Activated CD8-positive, alpha-beta memory T cell treated with anti-CD3 and anti-CD28 coated beads, Interleukin-2, amount 50 U/mL, for 4 hours (primary cell): ENCODE results near the gene RYR3.

ENCODE experiments used
- DNase-seq: peaks from one replicate; pipeline ENCODE4 v3.0.0-alpha.2; 2020

RYR3 gene

GRCh38 chr15:33310481-33311311, at the start of gene RYR3:
Gene RYR3, plus strand, starts transcription at chr15:33310967. Its CDS starts 79 bp downstream, at chr15:33311046.
- no peak for DNase-seq

- no peak for DNase-seq
These were observed 48.5 kb upstream of the RYR3 start for GRCh38 chr15:33262306-33262705.

GRCh38 chr15:33277689-33278088, 33.1 kb upstream of the RYR3 start:
- no peak for DNase-seq

GRCh38 chr15:33278816-33279612, 31.8 kb upstream of the RYR3 start:
- DNase-seq, result no peak

GRCh38 chr15:33279613-33280205, 31.1 kb upstream of the RYR3 start:
- no peak for DNase-seq

- no peak for DNase-seq
These were observed 28.3 kb upstream of the RYR3 start for GRCh38 chr15:33282226-33283020.

- DNase-seq, result no peak
These were observed 27.2 kb upstream of the RYR3 start for GRCh38 chr15:33283576-33283975.

GRCh38 chr15:33284336-33284735, 26.4 kb upstream of the RYR3 start:
- no peak for DNase-seq

GRCh38 chr15:33292717-33293307, 18.0 kb upstream of the RYR3 start:
- no peak for DNase-seq

GRCh38 chr15:33293713-33294334, 16.9 kb upstream of the RYR3 start:
- no peak for DNase-seq

- DNase-seq, result no peak
These were observed 14.7 kb upstream of the RYR3 start for GRCh38 chr15:33296050-33296449.

GRCh38 chr15:33296856-33297255, 13.9 kb upstream of the RYR3 start:
- no peak for DNase-seq

GRCh38 chr15:33298631-33299030, 12.1 kb upstream of the RYR3 start:
- DNase-seq, result no peak

- DNase-seq, result no peak
These were observed 5.8 kb upstream of the RYR3 start for GRCh38 chr15:33304924-33305323.

GRCh38 chr15:33309602-33310276, 1.0 kb upstream of the RYR3 start:
- no peak for DNase-seq

- no peak for DNase-seq
These were observed 675 bp downstream of the RYR3 start for GRCh38 chr15:33311312-33311971.

- no peak for DNase-seq
These were observed 2.7 kb downstream of the RYR3 start for GRCh38 chr15:33313491-33313890.

GRCh38 chr15:33314069-33314468, 3.3 kb downstream of the RYR3 start:
- DNase-seq, result no peak

- DNase-seq, result no peak
These were observed 4.3 kb downstream of the RYR3 start for GRCh38 chr15:33315044-33315443.

- no peak for DNase-seq
These were observed 7.1 kb downstream of the RYR3 start for GRCh38 chr15:33317896-33318295.

GRCh38 chr15:33320017-33320416, 9.2 kb downstream of the RYR3 start:
- no peak for DNase-seq
